ENCODE data around the gene FBXO31.
A peak's percentile ranks its signal among the peaks of the same experiment; 100 is the strongest.

Gene FBXO31

GRCh38 chr16:87278191-87279093, 105.1 kb downstream of the FBXO31 start:
- DNase-seq (ENCODE audit: low read depth): peak; percentile 76

Data from ELR (cell line).